ENCODE data around the gene THAP10. TPM values are rescaled to one million over a fixed set of nuclear protein-coding genes. Genes with fewer than 3 reads are reported as not detected.

THAP10 gene
- total and polyA plus RNA-seq, 10 donors = 0.41 to 1.4 (median 0.78) TPM

- 71 to 88% (median 79%) methylated on average over 1 of the region's 1 CpG for WGBS, 5 donors
- Histone ChIP-seq H3K9me3 (peaks cover 2 to 28% (median 14%) of the 10 kb centered on the region in 8 donors), H3K4me1 (no peaks in the 10 kb centered on the region), H3K27me3 (replicated peaks in 1 of 7) (no peaks in the 10 kb centered on the region), H3K27ac (no peak overlapping the region), H3K4me3 (no peak overlapping the region), H3K36me3 (peaks cover 0 to 11% (median 0%) of the 10 kb centered on the region in 6 donors)
- DNase-seq = no peak
- TF ChIP-seq, protein P1, sequence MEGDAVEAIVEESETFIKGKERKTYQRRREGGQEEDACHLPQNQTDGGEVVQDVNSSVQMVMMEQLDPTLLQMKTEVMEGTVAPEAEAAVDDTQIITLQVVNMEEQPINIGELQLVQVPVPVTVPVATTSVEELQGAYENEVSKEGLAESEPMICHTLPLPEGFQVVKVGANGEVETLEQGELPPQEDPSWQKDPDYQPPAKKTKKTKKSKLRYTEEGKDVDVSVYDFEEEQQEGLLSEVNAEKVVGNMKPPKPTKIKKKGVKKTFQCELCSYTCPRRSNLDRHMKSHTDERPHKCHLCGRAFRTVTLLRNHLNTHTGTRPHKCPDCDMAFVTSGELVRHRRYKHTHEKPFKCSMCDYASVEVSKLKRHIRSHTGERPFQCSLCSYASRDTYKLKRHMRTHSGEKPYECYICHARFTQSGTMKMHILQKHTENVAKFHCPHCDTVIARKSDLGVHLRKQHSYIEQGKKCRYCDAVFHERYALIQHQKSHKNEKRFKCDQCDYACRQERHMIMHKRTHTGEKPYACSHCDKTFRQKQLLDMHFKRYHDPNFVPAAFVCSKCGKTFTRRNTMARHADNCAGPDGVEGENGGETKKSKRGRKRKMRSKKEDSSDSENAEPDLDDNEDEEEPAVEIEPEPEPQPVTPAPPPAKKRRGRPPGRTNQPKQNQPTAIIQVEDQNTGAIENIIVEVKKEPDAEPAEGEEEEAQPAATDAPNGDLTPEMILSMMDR (IDR thresholded peaks at IDR 0.05 in 8 of 11, conservative IDR thresholded peaks at IDR 0.05 in 3 of 11) = no peak
- no peak for TF ChIP-seq POLR2A (IDR thresholded peaks at IDR 0.05)
- no peak for TF ChIP-seq POLR2AphosphoS5 (IDR thresholded peaks at IDR 0.05)
- intact Hi-C loops (cut with DNase I; ENCODE audit: low total_unique reads) = no loop called here
These were observed 20.0 kb upstream of the THAP10 start for GRCh38 chr15:70912187-70912586.

- TF ChIP-seq POLR2AphosphoS5 (IDR thresholded peaks at IDR 0.05) (no peak), POLR2A (IDR thresholded peaks at IDR 0.05) (no peak)
- TF ChIP-seq, protein P1 (IDR thresholded peaks at IDR 0.05 in 8 of 11, conservative IDR thresholded peaks at IDR 0.05 in 3 of 11) = no peak
- intact Hi-C loops (cut with DNase I; ENCODE audit: low total_unique reads) = no loop called here
- H3K27ac ChIP-seq = no peak overlapping the region
- H3K4me3 ChIP-seq = no peak overlapping the region
- no peaks in the 10 kb centered on the region for H3K27me3 ChIP-seq (replicated peaks in 1 of 7)
- peaks cover 0 to 16% (median 0%) of the 10 kb centered on the region in 6 donors for H3K36me3 ChIP-seq
- no peaks in the 10 kb centered on the region for H3K4me1 ChIP-seq
- 74 to 84% (median 78%) methylated on average over 1 of the region's 1 CpG for WGBS, 5 donors
- DNase-seq = no peak
- H3K9me3 ChIP-seq = peaks cover 2 to 28% (median 13%) of the 10 kb centered on the region in 8 donors
These were observed 18.7 kb upstream of the THAP10 start for GRCh38 chr15:70910958-70911357.

DNA sequence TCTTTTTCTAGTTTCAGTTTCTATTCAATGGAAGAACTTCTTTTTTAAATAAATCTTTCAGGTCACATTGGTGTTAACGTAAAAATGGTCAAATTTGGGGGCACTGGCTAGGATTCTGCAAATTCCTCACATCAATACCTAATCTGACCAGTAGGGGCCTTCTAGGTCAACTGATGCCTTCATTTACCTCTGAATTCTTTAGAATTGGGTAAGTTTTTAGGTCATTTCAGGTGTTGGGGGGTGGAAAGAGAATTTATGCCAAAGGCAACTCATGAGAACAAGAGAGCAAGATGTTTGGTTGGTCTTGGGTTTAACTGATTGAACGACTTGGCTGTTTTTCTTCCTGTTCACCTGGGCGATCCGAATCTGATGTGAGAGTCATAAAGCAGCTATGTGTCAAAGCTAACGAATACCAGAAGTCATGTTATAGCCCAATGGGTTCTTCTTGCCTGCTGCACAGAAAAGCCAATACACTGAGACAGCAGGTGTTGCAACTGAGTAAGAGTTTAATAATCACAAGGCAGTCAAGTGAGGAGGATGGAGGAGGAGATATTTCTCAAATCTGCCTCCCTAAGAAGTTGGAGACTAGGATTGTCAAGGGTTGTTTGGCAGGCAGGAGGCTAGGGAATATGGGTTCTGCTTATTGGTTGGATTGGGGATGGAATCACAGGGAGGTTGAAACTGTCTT lies 15.7 kb upstream of the THAP10 start:
- Histone ChIP-seq H3K9me3 (peaks cover 2 to 28% (median 13%) of the 10 kb centered on the region in 8 donors), H3K27ac (no peak overlapping the region), H3K4me1 (no peaks in the 10 kb centered on the region), H3K4me3 (no peak overlapping the region), H3K27me3 (replicated peaks in 1 of 7) (no peaks in the 10 kb centered on the region), H3K36me3 (peaks cover 0 to 18% (median 0%) of the 10 kb centered on the region in 6 donors)
- DNase-seq = no peak
- TF ChIP-seq, protein P1 (IDR thresholded peaks at IDR 0.05 in 8 of 11, conservative IDR thresholded peaks at IDR 0.05 in 3 of 11) = no peak
- no peak for TF ChIP-seq POLR2AphosphoS5 (IDR thresholded peaks at IDR 0.05)
- TF ChIP-seq POLR2A (IDR thresholded peaks at IDR 0.05) = no peak
- intact Hi-C loops (cut with DNase I; ENCODE audit: low total_unique reads) = no loop called here
- WGBS, 5 donors = 90 to 96% (median 95%) methylated on average over 5 of the region's 5 CpGs

GRCh38 chr15:70906842-70907241 lies 14.6 kb upstream of the THAP10 start:
- TF ChIP-seq POLR2AphosphoS5 (IDR thresholded peaks at IDR 0.05) = no peak
- TF ChIP-seq, protein P1 (IDR thresholded peaks at IDR 0.05 in 8 of 11, conservative IDR thresholded peaks at IDR 0.05 in 3 of 11) = no peak
- Histone ChIP-seq H3K4me3 (no peak overlapping the region), H3K36me3 (peaks cover 0 to 18% (median 0%) of the 10 kb centered on the region in 6 donors), H3K9me3 (peaks cover 2 to 28% (median 13%) of the 10 kb centered on the region in 8 donors), H3K27ac (no peak overlapping the region), H3K4me1 (no peaks in the 10 kb centered on the region), H3K27me3 (replicated peaks in 1 of 7) (no peaks in the 10 kb centered on the region)
- no peak for DNase-seq
- intact Hi-C loops (cut with DNase I; ENCODE audit: low total_unique reads) = no loop called here
